MCF 10A (cell line): ENCODE data around the gene GPR26. TPM values are rescaled to one million over a fixed set of nuclear protein-coding genes. Genes with fewer than 3 reads are reported as not detected.

Experiments
- Bru-seq: library from RNA; stranded (reverse); fragments of 400-500 nt; gene quantifications from one replicate; lab custom pipeline; 2021; lab: Mats Ljungman, UMichigan
- BruChase-seq, 2 experiments: library from RNA; stranded (reverse); fragments of 400-500 nt; gene quantifications; one replicate each; lab custom pipeline; 2021; lab: Mats Ljungman, UMichigan
- BruUV-seq: library from RNA; stranded (reverse); fragments of 400-500 nt; replicated peaks from 2 replicates; lab custom pipeline; 2021; lab: Mats Ljungman, UMichigan
- CTCF ChIA-PET: fragments of 300-600 bp; sonication (Branson Sonifier 250); formaldehyde crosslinking; extraction: SDS; loops from one replicate; lab custom pipeline; 2021; ENCODE audit warnings: antibody characterized with exemption, inconsistent platforms; lab: Yijun Ruan, JAX
- POLR2A ChIA-PET: fragments of 300-600, 350-650 bp; sonication (Branson Sonifier 250); formaldehyde crosslinking; extraction: SDS; loops from one replicate; lab custom pipeline; 2020; ENCODE audit warnings: antibody characterized with exemption, inconsistent platforms; lab: Yijun Ruan, JAX
- DNase-seq: peaks from one replicate; pipeline ENCODE4 v3.0.0-alpha.2; 2018; ENCODE audit not compliant: unreplicated experiment
- H3K27ac Mint-ChIP-seq: one replicate; pipeline ENCODE4 v1.8.0; 2022; ENCODE audit warnings: mild to moderate bottlenecking, low read depth, mixed read lengths; ENCODE audit not compliant: unreplicated experiment
- H3K27me3 Mint-ChIP-seq: one replicate; pipeline ENCODE4 v1.8.0; 2022; ENCODE audit warnings: mixed read lengths; ENCODE audit not compliant: insufficient read depth, unreplicated experiment
- H3K36me3 Mint-ChIP-seq: one replicate; pipeline ENCODE4 v1.8.0; 2022; ENCODE audit warnings: mild to moderate bottlenecking, moderate library complexity, mixed read lengths; ENCODE audit not compliant: insufficient read depth, unreplicated experiment
- H3K4me1 Mint-ChIP-seq: one replicate; pipeline ENCODE4 v1.8.0; 2022; ENCODE audit warnings: mixed read lengths; ENCODE audit not compliant: insufficient read depth, unreplicated experiment
- H3K4me3 Mint-ChIP-seq: one replicate; pipeline ENCODE4 v1.8.0; 2022; ENCODE audit warnings: mild to moderate bottlenecking, moderate library complexity, mixed read lengths; ENCODE audit not compliant: unreplicated experiment
- H3K9me3 Mint-ChIP-seq: one replicate; pipeline ENCODE4 v1.8.0; 2022; ENCODE audit warnings: mixed read lengths; ENCODE audit not compliant: unreplicated experiment
- intact Hi-C: fragments of 100-400 bp; cut with micrococcal nuclease; formaldehyde crosslinking; loops from 2 replicates; pipeline ENCODE4 v1.14.1; 2022
- long read RNA-seq: library from polyadenylated mRNA; stranded (forward); transcript quantifications from one replicate; pipeline ENCODE4 v2.0.0, GENCODE V29; 2022
- total RNA-seq: library from RNA; stranded (reverse); gene quantifications from 2 replicates; pipeline ENCODE4 v1.2.3, GENCODE V29; 2022
- TF ChIP-seq, protein P1 (sequence below): fragments of 200-600 bp; IDR thresholded peaks from one replicate; pipeline ENCODE4 v1.8.0; 2022; ENCODE audit warnings: antibody characterized with exemption, mild to moderate bottlenecking; ENCODE audit not compliant: unreplicated experiment

The GPR26 gene, protein sequence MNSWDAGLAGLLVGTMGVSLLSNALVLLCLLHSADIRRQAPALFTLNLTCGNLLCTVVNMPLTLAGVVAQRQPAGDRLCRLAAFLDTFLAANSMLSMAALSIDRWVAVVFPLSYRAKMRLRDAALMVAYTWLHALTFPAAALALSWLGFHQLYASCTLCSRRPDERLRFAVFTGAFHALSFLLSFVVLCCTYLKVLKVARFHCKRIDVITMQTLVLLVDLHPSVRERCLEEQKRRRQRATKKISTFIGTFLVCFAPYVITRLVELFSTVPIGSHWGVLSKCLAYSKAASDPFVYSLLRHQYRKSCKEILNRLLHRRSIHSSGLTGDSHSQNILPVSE
- total RNA-seq (not detected in 2 replicates), Bru-seq, nascent RNA (not detected), BruChase-seq, experiment 1, labeled RNA remaining after a 6-hour chase (not detected), BruChase-seq, experiment 2, labeled RNA remaining after a 2-hour chase (not detected)
- long read RNA-seq, result 0 reads

DNA sequence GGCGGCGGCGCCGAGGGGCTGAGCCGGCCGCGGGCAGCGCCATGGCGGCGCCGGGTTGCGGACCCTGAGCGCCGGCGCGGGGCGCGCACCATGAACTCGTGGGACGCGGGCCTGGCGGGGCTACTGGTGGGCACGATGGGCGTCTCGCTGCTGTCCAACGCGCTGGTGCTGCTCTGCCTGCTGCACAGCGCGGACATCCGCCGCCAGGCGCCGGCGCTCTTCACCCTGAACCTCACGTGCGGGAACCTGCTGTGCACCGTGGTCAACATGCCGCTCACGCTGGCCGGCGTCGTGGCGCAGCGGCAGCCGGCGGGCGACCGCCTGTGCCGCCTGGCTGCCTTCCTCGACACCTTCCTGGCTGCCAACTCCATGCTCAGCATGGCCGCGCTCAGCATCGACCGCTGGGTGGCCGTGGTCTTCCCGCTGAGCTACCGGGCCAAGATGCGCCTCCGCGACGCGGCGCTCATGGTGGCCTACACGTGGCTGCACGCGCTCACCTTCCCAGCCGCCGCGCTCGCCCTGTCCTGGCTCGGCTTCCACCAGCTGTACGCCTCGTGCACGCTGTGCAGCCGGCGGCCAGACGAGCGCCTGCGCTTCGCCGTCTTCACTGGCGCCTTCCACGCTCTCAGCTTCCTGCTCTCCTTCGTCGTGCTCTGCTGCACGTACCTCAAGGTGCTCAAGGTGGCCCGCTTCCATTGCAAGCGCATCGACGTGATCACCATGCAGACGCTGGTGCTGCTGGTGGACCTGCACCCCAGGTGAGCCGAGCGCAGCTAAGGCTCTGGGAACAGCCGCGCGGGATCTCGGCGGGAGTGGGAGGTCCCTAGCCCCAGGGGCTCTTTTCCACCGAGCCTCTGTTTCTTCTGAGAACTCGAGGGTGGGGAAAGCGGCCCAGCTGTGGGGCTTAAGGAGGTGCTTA lies at the start of gene GPR26:
Gene GPR26 (plus strand): TSS at position 38 of the 919 bp plus-strand sequence. CDS start 53 bp downstream, at position 91.
- no peak for DNase-seq
- Mint-ChIP-seq H3K27ac (no peak within 1 kb of the TSS), H3K9me3 (no peaks in the 10 kb centered on the region), H3K4me1 (no peaks in the 10 kb centered on the region), H3K27me3 (peaks cover 30% of the 10 kb centered on the region), H3K4me3 (no peak within 1 kb of the TSS), H3K36me3 (no peaks in the 10 kb centered on the region)
- ChIA-PET POLR2A (no interaction called here), CTCF (interaction anchor here (0.6 to 1.3 kb wide), 3 partner anchors 12 to 113 kb away, joined by 3 to 5 read pairs (median 3); no protein-coding TSS in a partner anchor)
- TF ChIP-seq, protein P1, sequence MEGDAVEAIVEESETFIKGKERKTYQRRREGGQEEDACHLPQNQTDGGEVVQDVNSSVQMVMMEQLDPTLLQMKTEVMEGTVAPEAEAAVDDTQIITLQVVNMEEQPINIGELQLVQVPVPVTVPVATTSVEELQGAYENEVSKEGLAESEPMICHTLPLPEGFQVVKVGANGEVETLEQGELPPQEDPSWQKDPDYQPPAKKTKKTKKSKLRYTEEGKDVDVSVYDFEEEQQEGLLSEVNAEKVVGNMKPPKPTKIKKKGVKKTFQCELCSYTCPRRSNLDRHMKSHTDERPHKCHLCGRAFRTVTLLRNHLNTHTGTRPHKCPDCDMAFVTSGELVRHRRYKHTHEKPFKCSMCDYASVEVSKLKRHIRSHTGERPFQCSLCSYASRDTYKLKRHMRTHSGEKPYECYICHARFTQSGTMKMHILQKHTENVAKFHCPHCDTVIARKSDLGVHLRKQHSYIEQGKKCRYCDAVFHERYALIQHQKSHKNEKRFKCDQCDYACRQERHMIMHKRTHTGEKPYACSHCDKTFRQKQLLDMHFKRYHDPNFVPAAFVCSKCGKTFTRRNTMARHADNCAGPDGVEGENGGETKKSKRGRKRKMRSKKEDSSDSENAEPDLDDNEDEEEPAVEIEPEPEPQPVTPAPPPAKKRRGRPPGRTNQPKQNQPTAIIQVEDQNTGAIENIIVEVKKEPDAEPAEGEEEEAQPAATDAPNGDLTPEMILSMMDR, result no peak
- intact Hi-C loops, result no loop called here
- BruUV-seq, result no TSS peak

DNA sequence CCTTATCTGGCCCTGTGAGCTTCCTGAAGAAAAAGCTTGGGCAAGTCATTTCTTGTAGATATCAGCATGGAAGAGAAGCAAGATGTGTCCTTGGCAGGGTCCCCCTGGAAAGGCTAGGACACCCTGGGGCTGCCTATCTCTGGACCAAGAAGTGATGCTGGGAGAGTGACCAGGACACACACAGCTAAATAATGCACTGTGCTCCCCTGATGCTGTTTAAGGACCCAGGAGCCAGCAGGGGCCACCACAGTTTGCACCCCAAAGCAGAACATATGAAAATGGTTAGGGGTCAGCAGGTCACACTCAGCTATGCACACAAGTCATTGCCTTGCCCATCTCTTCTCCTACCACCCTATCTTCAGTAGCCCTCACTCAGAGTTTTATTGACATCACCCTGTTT lies 47.9 kb upstream of the GPR26 start:
- Mint-ChIP-seq H3K9me3 (peaks cover 7% of the 10 kb centered on the region), H3K27me3 (peaks cover 48% of the 10 kb centered on the region), H3K4me3 (no peak overlapping the region), H3K36me3 (no peaks in the 10 kb centered on the region), H3K4me1 (no peaks in the 10 kb centered on the region), H3K27ac (no peak overlapping the region)
- no TSS peak for BruUV-seq
- TF ChIP-seq, protein P1, result no peak
- no peak for DNase-seq
- ChIA-PET POLR2A (no interaction called here), CTCF (interaction anchor here (0.6 kb wide), 2 partner anchors 349 to 912 kb away, joined by 3 to 6 read pairs; no protein-coding TSS in a partner anchor)
- intact Hi-C loops, result no loop called here

DNA sequence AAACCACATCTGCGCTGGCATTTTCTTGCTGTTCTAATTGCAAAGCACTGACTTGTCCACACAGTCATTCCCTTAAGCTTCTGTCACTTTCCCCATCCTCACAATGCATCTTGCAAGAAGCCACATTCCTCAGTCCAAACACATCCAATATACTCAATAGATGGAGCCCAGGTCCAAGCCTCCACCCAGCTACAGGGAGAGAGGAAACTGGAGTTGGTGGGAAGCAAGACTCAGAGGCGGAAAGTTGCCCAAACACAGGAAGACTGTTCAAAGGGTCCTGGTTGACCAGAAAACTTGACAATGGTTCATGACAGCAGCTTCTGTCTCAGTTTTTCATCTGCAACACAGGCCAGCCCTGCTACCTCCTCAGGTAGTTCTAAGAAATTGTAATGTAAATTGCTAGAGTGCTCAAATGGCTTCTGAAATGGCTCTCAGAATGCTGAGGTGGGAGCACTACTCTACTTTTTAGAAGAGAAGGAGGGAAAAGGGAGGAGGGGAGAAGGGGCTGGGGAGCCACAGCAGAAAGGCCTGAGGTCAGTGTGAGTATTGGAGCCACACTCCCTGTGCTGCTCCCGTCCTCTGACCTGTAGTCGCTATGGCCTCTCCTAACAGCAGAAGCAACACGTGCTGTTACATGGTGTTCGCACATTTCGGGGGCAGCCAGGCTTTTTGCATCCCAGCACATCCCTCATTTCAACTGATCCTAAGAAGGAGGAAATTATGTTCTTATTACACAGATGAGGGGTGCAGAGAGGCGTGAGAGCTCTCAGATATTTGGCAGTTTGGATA lies 46.9 kb upstream of the GPR26 start:
- no peak overlapping the region for H3K27ac Mint-ChIP-seq
- BruUV-seq, result no TSS peak
- H3K4me1 Mint-ChIP-seq, result no peaks in the 10 kb centered on the region
- H3K27me3 Mint-ChIP-seq, result peaks cover 58% of the 10 kb centered on the region
- intact Hi-C loops, result no loop called here
- no peak overlapping the region for H3K4me3 Mint-ChIP-seq
- POLR2A ChIA-PET, result no interaction called here
- peaks cover 7% of the 10 kb centered on the region for H3K9me3 Mint-ChIP-seq
- no peak for DNase-seq
- H3K36me3 Mint-ChIP-seq, result no peaks in the 10 kb centered on the region
- CTCF ChIA-PET, result no interaction called here
- TF ChIP-seq, protein P1, result no peak
